22Rv1 (cell line): Measurements from ENCODE around the gene TBL2.

Experiments
- CTCF ChIP-seq: fragments of 450-650 bp; IDR thresholded peaks from 2 replicates; pipeline ENCODE4 v1.5.1; 2017; ENCODE audit warnings: mild to moderate bottlenecking
- ZFX ChIP-seq: fragments of 450-650 bp; IDR thresholded peaks from 2 replicates; pipeline ENCODE4 v1.6.1; 2017; ENCODE audit warnings: antibody characterized with exemption, borderline replicate concordance

- TF ChIP-seq CTCF (no peak), ZFX (no peak)
These were observed 46.2 kb downstream of the TBL2 start for GRCh38 chr7:73532224-73532623.
